HepG2 (cell line): Measurements from ENCODE around the gene FSIP1. TPM values are rescaled to one million over a fixed set of nuclear protein-coding genes. Genes with fewer than 3 reads are reported as not detected.

Experiments used
- ATAC-seq: fragments of 200-7000 bp; cut with Tn5 transposase; 3 replicates; pipeline ENCODE4 v1.9.1; 2020; ENCODE audit warnings: mild to moderate bottlenecking, moderate library complexity
- BruUV-seq: library from RNA; stranded (reverse); fragments of 400-500 nt; replicated peaks from 2 replicates; lab custom pipeline; 2021; lab: Mats Ljungman, UMichigan
- CTCF ChIA-PET: fragments of 300-600 bp; formaldehyde crosslinking; extraction: SDS; loops from one replicate; lab custom pipeline; 2021; ENCODE audit warnings: low total read pairs, inconsistent platforms, low intra/inter-chr PET ratio; lab: Yijun Ruan, JAX
- POLR2A ChIA-PET: fragments of 350-600 bp; sonication (Branson Sonifier 250); formaldehyde crosslinking; loops from one replicate; lab custom pipeline; 2020; ENCODE audit warnings: antibody characterized with exemption, inconsistent platforms; lab: Yijun Ruan, JAX
- DNase-seq: peaks from one replicate; pipeline ENCODE4 v3.0.0-alpha.2; 2015; ENCODE audit warnings: low spot score
- FAIRE-seq: peaks from 3 replicates; lab custom pipeline; 2011; peaks lifted over from hg19 to GRCh38; lab: Jason Lieb, UNC
- H2AFZ ChIP-seq: one replicate; pipeline ENCODE4 v1.6.1; 2011; ENCODE audit warnings: low read length, inconsistent platforms
- H3K27ac ChIP-seq: fragments of 300-600 bp; 3 replicates; pipeline ENCODE4 v1.8.0; 2011; ENCODE audit warnings: mixed run types, mild to moderate bottlenecking, mixed read lengths, low read length, inconsistent platforms; ENCODE audit not compliant: insufficient read depth; ENCODE audit errors: extremely low read length
- H3K27me3 ChIP-seq, 2 experiments: fragments of 200-600 bp in 1 of 2; 2 replicates in 1 of 2; 3 replicates in 1 of 2; pipeline versions ENCODE4 v1.6.0 to v1.8.0; 2011; ENCODE audit warnings: low read length in 2 of 2, mild to moderate bottlenecking in 2 of 2, moderate library complexity in 2 of 2, inconsistent platforms in 1 of 2; ENCODE audit not compliant: insufficient read depth in 2 of 2, control insufficient read depth in 1 of 2
- H3K36me3 ChIP-seq, 2 experiments: fragments of 200-600 bp in 1 of 2; replicated peaks in 1 of 2; 2 replicates in 1 of 2; 3 replicates in 1 of 2; pipeline versions ENCODE4 v1.5.1 to v1.8.0; 2011; ENCODE audit warnings: low read length in 2 of 2, inconsistent platforms in 1 of 2; ENCODE audit not compliant: insufficient read depth in 2 of 2, control insufficient read depth in 1 of 2
- H3K4me1 ChIP-seq: 2 replicates; pipeline ENCODE4 v1.5.1; 2012; ENCODE audit warnings: low read length, inconsistent platforms; ENCODE audit not compliant: insufficient read depth
- H3K4me2 ChIP-seq: 2 replicates; pipeline ENCODE4 v1.6.0; 2011; ENCODE audit warnings: low read depth, low read length, inconsistent platforms
- H3K4me3 ChIP-seq, 3 experiments: fragments of 200-600 bp in 1 of 3; sonication (generic), shearing (Covaris generic) in 1 of 3; replicated peaks in 1 of 3; 2 replicates each; pipeline ENCODE4 v1.5.1; 2011 to 2016; ENCODE audit warnings: low read length in 3 of 3, inconsistent platforms in 2 of 3, low read depth in 2 of 3, mild to moderate bottlenecking in 2 of 3, control low read depth in 1 of 3, mixed read lengths in 1 of 3; ENCODE audit not compliant: insufficient read depth in 1 of 3
- H3K79me2 ChIP-seq: one replicate; pipeline ENCODE4 v1.6.1; 2011; ENCODE audit warnings: low read length, inconsistent platforms; ENCODE audit not compliant: insufficient read depth
- H3K9ac ChIP-seq: 2 replicates; pipeline ENCODE4 v1.6.0; 2011; ENCODE audit warnings: mild to moderate bottlenecking, low read depth, low read length, inconsistent platforms; ENCODE audit not compliant: insufficient read depth
- H3K9me3 ChIP-seq: 2 replicates; pipeline ENCODE4 v1.5.1; 2012; ENCODE audit warnings: mild to moderate bottlenecking, low read length
- H4K20me1 ChIP-seq: 2 replicates; pipeline ENCODE4 v1.6.0; 2011; ENCODE audit warnings: inconsistent platforms, mild to moderate bottlenecking, low read length, moderate library complexity; ENCODE audit not compliant: insufficient read depth
- ETV6 ChIP-seq: sonication (generic); formaldehyde crosslinking; conservative IDR thresholded peaks from 2 replicates; pipeline ENCODE4 v1.4.0; 2020; ENCODE audit warnings: missing genetic modification reagents
- FOXA1 ChIP-seq, 2 experiments: fragments of 450-650 bp in 1 of 2; sonication (generic) in 1 of 2; formaldehyde crosslinking in 1 of 2; IDR thresholded peaks; 2 replicates each; pipeline versions ENCODE4 v1.4.0 to v1.6.1; 2016 to 2020; ENCODE audit warnings: missing genetic modification reagents in 1 of 2
- NCOA1 ChIP-seq: sonication (generic); formaldehyde crosslinking; IDR thresholded peaks from 2 replicates; pipeline ENCODE4 v1.9.0; 2021; ENCODE audit warnings: missing genetic modification reagents
- U2AF1 ChIP-seq: fragments of 200-400 bp; formaldehyde crosslinking; optimal IDR thresholded peaks from 2 replicates; pipeline ENCODE3; 2017; ENCODE audit warnings: mild to moderate bottlenecking, low read depth, low read length
- ZNF3 ChIP-seq: IDR thresholded peaks from 2 replicates; pipeline ENCODE4 v1.7.0; 2017; ENCODE audit warnings: inconsistent platforms
- ZNF766 ChIP-seq: sonication (generic); formaldehyde crosslinking; IDR thresholded peaks from 2 replicates; pipeline ENCODE4 v1.5.0; 2020; ENCODE audit warnings: missing genetic modification reagents, borderline replicate concordance
- whole genome bisulfite sequencing: methylation state at CpG from one replicate; pipeline ENCODE4 v1.1.6; 2017; ENCODE audit warnings: low lambda C conversion rate; 5-methylcytosine and 5-hydroxymethylcytosine counted together
- in situ Hi-C: cut with HindIII; loops from 2 replicates; pipeline ENCODE4 v1.10.0; 2017; ENCODE audit warnings: low pct_unique_long_range_greater_than_20kb; ENCODE audit not compliant: extremely low pct_ligation_motif_present
- intact Hi-C: fragments of 100-400 bp; cut with micrococcal nuclease; formaldehyde crosslinking; loops from one replicate; pipeline ENCODE4 v1.10.0; 2022; ENCODE audit not compliant: unreplicated experiment
- polyA plus RNA-seq, 8 experiments: library from polyadenylated mRNA; depleted of rRNA in 3 of 8; stranded (reverse) in 7 of 8; unstranded in 1 of 8; fragments of >200 nt; fragmentation: Illumina TruSeq in 4 of 8; extraction: Trizol in 4 of 8; gene quantifications; 2 replicates each; pipeline versions ENCODE4 v1.2.1 to v1.2.3, GENCODE V29; 2011 to 2016; ENCODE audit warnings: low read depth in 4 of 8, missing spikeins in 1 of 8, mixed read lengths in 1 of 8; ENCODE audit not compliant: insufficient read depth in 1 of 8
- total RNA-seq, 5 experiments: library from RNA; depleted of rRNA; stranded (reverse); fragments of >200 nt; fragmentation: Illumina TruSeq; extraction: Trizol; gene quantifications; 2 replicates each; pipeline ENCODE4 v1.2.3, GENCODE V29; 2016; ENCODE audit warnings: low read depth in 1 of 5
- TF ChIP-seq, protein P1 (sequence below): IDR thresholded peaks from 2 replicates; pipeline ENCODE4 v1.6.1; 2018; ENCODE audit warnings: missing genetic modification reagents
- TF ChIP-seq, protein P2 (sequence below), 2 experiments: fragments of 450-650 bp in 1 of 2; sonication (generic) in 1 of 2; formaldehyde crosslinking; IDR thresholded peaks; 2 replicates each; pipeline versions ENCODE4 v1.5.0 to v1.8.0; 2020 to 2022; ENCODE audit warnings: mild to moderate bottlenecking in 1 of 2, missing genetic modification reagents in 1 of 2
- TF ChIP-seq, protein P3 (sequence below): fragments of 450-650 bp; IDR thresholded peaks from 2 replicates; pipeline ENCODE4 v1.6.1; 2016
- TF ChIP-seq, protein P4 (sequence below): sonication (generic); formaldehyde crosslinking; IDR thresholded peaks from 2 replicates; pipeline ENCODE4 v1.8.1; 2023; ENCODE audit warnings: mild to moderate bottlenecking, missing genetic modification reagents

Gene FSIP1
- total and polyA plus RNA-seq, 2 of the 13 experiments (the other 11 are each of a cell fraction or from before 2014, with no cell fraction given): 0.18 TPM; not detected in 1

DNA sequence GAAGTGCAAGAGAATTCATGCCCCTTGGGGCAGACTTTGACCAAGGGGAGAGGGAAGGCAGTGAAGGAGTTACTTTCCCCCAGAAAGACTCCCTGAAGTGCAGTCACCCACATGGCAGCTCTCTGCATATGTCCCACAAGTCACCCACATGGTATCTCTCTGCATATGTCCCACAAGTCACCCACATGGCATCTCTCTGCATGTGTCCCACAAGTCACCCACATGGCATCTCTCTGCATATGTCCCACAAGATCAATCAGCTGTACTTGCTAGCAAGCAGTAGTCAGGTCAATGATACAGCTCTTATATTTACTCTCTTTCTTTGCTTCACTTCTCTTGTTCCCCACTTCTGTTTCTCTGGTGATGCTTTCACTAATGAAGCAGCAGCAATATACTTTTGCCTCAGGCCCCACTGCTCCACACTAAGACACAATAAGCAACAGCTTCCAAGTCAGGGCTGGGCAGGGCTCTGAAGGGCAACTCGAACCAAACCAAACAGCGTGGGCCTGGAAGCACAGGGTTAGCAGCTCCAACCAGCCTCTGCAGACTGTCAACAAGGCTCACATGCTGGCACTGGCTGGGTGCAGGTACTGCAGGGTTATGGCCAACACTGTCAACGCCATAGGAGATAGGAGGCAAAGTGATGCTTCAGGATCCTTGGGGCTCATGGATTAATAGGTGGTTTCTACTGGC lies 155.0 kb downstream of the FSIP1 start:
- no peaks in the 10 kb centered on the region for H3K36me3 ChIP-seq
- peaks cover 57% of the 10 kb centered on the region for H3K4me1 ChIP-seq

More for the DNA sequence above, 155.0 kb downstream of the FSIP1 start:
- Histone ChIP-seq H4K20me1 (no peaks in the 10 kb centered on the region), H3K9me3 (no peaks in the 10 kb centered on the region), H3K4me3 (no peak overlapping the region), H3K9ac (no peak overlapping the region), H3K79me2 (no peaks in the 10 kb centered on the region), H2AFZ (no peak overlapping the region), H3K27me3 (peaks cover 0 to 4% of the 10 kb centered on the region in 2 experiments; a peak in 1 of 5 replicates), H3K4me2 (peak overlapping the region; percentile 21), H3K27ac (no peak overlapping the region)
- ChIA-PET POLR2A (no interaction called here), CTCF (no interaction called here)
- ATAC-seq (peak; percentile 77), DNase-seq (no peak), FAIRE-seq (no peak)
- TF ChIP-seq, protein P1, sequence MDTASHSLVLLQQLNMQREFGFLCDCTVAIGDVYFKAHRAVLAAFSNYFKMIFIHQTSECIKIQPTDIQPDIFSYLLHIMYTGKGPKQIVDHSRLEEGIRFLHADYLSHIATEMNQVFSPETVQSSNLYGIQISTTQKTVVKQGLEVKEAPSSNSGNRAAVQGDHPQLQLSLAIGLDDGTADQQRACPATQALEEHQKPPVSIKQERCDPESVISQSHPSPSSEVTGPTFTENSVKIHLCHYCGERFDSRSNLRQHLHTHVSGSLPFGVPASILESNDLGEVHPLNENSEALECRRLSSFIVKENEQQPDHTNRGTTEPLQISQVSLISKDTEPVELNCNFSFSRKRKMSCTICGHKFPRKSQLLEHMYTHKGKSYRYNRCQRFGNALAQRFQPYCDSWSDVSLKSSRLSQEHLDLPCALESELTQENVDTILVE (CRISPR knock-in tag): no peak
- TF ChIP-seq, protein P2, sequence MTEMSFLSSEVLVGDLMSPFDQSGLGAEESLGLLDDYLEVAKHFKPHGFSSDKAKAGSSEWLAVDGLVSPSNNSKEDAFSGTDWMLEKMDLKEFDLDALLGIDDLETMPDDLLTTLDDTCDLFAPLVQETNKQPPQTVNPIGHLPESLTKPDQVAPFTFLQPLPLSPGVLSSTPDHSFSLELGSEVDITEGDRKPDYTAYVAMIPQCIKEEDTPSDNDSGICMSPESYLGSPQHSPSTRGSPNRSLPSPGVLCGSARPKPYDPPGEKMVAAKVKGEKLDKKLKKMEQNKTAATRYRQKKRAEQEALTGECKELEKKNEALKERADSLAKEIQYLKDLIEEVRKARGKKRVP (CRISPR knock-in tag; IDR thresholded peaks at IDR 0.05): no peak
- TF ChIP-seq ETV6 (no peak), NCOA1 (CRISPR knock-in tag) (no peak), FOXA1 (IDR thresholded peaks at IDR 0.05) (no peak), FOXA1 (CRISPR knock-in tag; IDR thresholded peaks at IDR 0.05) (peak; percentile 26), U2AF1 (no peak), ZNF766 (CRISPR knock-in tag) (no peak), ZNF3 (no peak)
- TF ChIP-seq, protein P3, sequence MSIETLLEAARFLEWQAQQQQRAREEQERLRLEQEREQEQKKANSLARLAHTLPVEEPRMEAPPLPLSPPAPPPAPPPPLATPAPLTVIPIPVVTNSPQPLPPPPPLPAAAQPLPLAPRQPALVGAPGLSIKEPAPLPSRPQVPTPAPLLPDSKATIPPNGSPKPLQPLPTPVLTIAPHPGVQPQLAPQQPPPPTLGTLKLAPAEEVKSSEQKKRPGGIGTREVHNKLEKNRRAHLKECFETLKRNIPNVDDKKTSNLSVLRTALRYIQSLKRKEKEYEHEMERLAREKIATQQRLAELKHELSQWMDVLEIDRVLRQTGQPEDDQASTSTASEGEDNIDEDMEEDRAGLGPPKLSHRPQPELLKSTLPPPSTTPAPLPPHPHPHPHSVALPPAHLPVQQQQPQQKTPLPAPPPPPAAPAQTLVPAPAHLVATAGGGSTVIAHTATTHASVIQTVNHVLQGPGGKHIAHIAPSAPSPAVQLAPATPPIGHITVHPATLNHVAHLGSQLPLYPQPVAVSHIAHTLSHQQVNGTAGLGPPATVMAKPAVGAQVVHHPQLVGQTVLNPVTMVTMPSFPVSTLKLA: peak; percentile 67
- TF ChIP-seq, protein P4, sequence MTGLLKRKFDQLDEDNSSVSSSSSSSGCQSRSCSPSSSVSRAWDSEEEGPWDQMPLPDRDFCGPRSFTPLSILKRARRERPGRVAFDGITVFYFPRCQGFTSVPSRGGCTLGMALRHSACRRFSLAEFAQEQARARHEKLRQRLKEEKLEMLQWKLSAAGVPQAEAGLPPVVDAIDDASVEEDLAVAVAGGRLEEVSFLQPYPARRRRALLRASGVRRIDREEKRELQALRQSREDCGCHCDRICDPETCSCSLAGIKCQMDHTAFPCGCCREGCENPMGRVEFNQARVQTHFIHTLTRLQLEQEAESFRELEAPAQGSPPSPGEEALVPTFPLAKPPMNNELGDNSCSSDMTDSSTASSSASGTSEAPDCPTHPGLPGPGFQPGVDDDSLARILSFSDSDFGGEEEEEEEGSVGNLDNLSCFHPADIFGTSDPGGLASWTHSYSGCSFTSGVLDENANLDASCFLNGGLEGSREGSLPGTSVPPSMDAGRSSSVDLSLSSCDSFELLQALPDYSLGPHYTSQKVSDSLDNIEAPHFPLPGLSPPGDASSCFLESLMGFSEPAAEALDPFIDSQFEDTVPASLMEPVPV (CRISPR knock-in tag): no peak
- intact Hi-C loops (no loop called here), in situ Hi-C loops (no loop called here)
- BruUV-seq: no TSS peak
- WGBS: 0% methylated on average over 3 of the region's 3 CpGs
